HEK293 (cell line): ENCODE results near the gene MSRB1.

ENCODE experiments used
- ZNF174 ChIP-seq: fragments of 450-650 bp; formaldehyde crosslinking; IDR thresholded peaks from 2 replicates; pipeline ENCODE4 v1.5.0; 2017; ENCODE audit warnings: missing biosample characterization, mild to moderate bottlenecking, missing genetic modification characterization
- ZNF221 ChIP-seq: fragments of 450-650 bp; formaldehyde crosslinking; IDR thresholded peaks from 2 replicates; pipeline ENCODE4 v1.5.1; 2017; ENCODE audit warnings: missing biosample characterization, missing genetic modification characterization, borderline replicate concordance

- TF ChIP-seq ZNF174 (tag by site-specific recombination) = no peak
- TF ChIP-seq ZNF221 (tag by site-specific recombination) = no peak
Measured at GRCh38 chr16:1908184-1908583, 34.8 kb downstream of the MSRB1 start.
